Trophoblast cell (in vitro differentiated cells and primary cell): ENCODE results near the gene SLC5A9. TPM values are rescaled to one million over a fixed set of nuclear protein-coding genes. Genes with fewer than 3 reads are reported as not detected.

Experiments
- DNase-seq, 2 donors: peaks; one replicate each; pipeline ENCODE4 v3.0.0-alpha.2; 2016
- H2AFZ ChIP-seq: 2 replicates; pipeline ENCODE4 v1.6.1; 2013; ENCODE audit warnings: low read length, moderate library complexity, mild to moderate bottlenecking; ENCODE audit not compliant: insufficient read depth, poor library complexity
- H2AK5ac ChIP-seq: 2 replicates; pipeline ENCODE4 v1.6.1; 2013; ENCODE audit warnings: mild to moderate bottlenecking, low read length
- H2BK120ac ChIP-seq: 2 replicates; pipeline ENCODE4 v1.6.1; 2013; ENCODE audit warnings: low read length, mild to moderate bottlenecking, moderate library complexity; ENCODE audit not compliant: insufficient read depth, poor library complexity
- H2BK12ac ChIP-seq: 2 replicates; pipeline ENCODE4 v1.6.1; 2013; ENCODE audit warnings: mild to moderate bottlenecking, low read length, moderate library complexity
- H2BK5ac ChIP-seq: 2 replicates; pipeline ENCODE4 v1.6.1; 2013; ENCODE audit warnings: low read length, low read depth, moderate library complexity, mild to moderate bottlenecking; ENCODE audit not compliant: poor library complexity
- H3K14ac ChIP-seq: 2 replicates; pipeline ENCODE4 v1.6.1; 2013; ENCODE audit warnings: mild to moderate bottlenecking, low read length
- H3K18ac ChIP-seq: 2 replicates; pipeline ENCODE4 v1.6.1; 2013; ENCODE audit warnings: mild to moderate bottlenecking, low read length
- H3K23ac ChIP-seq: 2 replicates; pipeline ENCODE4 v1.6.1; 2013; ENCODE audit warnings: low read length
- H3K27ac ChIP-seq: 2 replicates; pipeline ENCODE4 v1.5.1; 2013; ENCODE audit warnings: low read depth, mild to moderate bottlenecking, inconsistent platforms, low read length, moderate library complexity
- H3K27me3 ChIP-seq: 2 replicates; pipeline ENCODE4 v1.6.1; 2013; ENCODE audit warnings: inconsistent platforms, mild to moderate bottlenecking, low read length, moderate library complexity; ENCODE audit not compliant: insufficient read depth
- H3K36me3 ChIP-seq, 2 experiments: 1 replicate in 1 of 2; 2 replicates in 1 of 2; pipeline ENCODE4 v1.6.1; 2013; ENCODE audit warnings: low read length in 2 of 2, mild to moderate bottlenecking in 2 of 2, moderate library complexity in 1 of 2; ENCODE audit not compliant: insufficient read depth in 2 of 2, control insufficient read depth in 1 of 2
- H3K4ac ChIP-seq: 2 replicates; pipeline ENCODE4 v1.6.1; 2013; ENCODE audit warnings: low read depth, mild to moderate bottlenecking, low read length, moderate library complexity
- H3K4me1 ChIP-seq, 2 experiments: 1 replicate in 1 of 2; 2 replicates in 1 of 2; pipeline ENCODE4 v1.6.1; 2013; ENCODE audit warnings: low read length in 2 of 2, mild to moderate bottlenecking in 2 of 2, moderate library complexity in 1 of 2; ENCODE audit not compliant: insufficient read depth in 2 of 2, control insufficient read depth in 1 of 2
- H3K4me2 ChIP-seq: 2 replicates; pipeline ENCODE4 v1.6.1; 2013; ENCODE audit warnings: inconsistent platforms, mild to moderate bottlenecking, low read length, moderate library complexity
- H3K4me3 ChIP-seq: 2 replicates; pipeline ENCODE4 v1.5.1; 2013; ENCODE audit warnings: mild to moderate bottlenecking, low read depth, low read length, inconsistent platforms
- H3K79me1 ChIP-seq: one replicate; pipeline ENCODE4 v1.6.1; 2013; ENCODE audit warnings: low read length
- H3K79me2 ChIP-seq: 2 replicates; pipeline ENCODE4 v1.6.1; 2013; ENCODE audit warnings: low read length, mild to moderate bottlenecking; ENCODE audit not compliant: control insufficient read depth, insufficient read depth, poor library complexity
- H3K9ac ChIP-seq: 2 replicates; pipeline ENCODE4 v1.6.1; 2013; ENCODE audit warnings: mild to moderate bottlenecking, low read length
- H3K9me3 ChIP-seq: 2 replicates; pipeline ENCODE4 v1.6.1; 2013; ENCODE audit warnings: low read depth, mild to moderate bottlenecking, control low read depth, inconsistent platforms, low read length; ENCODE audit not compliant: insufficient read depth
- H4K12ac ChIP-seq: 2 replicates; pipeline ENCODE4 v1.6.1; 2013; ENCODE audit warnings: low read depth, mild to moderate bottlenecking, low read length, moderate library complexity
- H4K8ac ChIP-seq: 2 replicates; pipeline ENCODE4 v1.6.1; 2013; ENCODE audit warnings: low read depth, mild to moderate bottlenecking, low read length, moderate library complexity
- H4K91ac ChIP-seq: one replicate; pipeline ENCODE4 v1.6.1; 2013; ENCODE audit warnings: low read depth, mild to moderate bottlenecking, low read length, moderate library complexity
- WGBS: extraction: QIAGEN DNeasy Blood & Tissue Kit; methylation state at CpG from one replicate; pipeline ENCODE4 v1.1.7; 2013; ENCODE audit warnings: missing lambda C conversion rate; ENCODE audit not compliant: insufficient read length, insufficient coverage; ENCODE audit errors: extremely low coverage; 5-methylcytosine and 5-hydroxymethylcytosine counted together
- polyA plus RNA-seq: library from polyadenylated mRNA; stranded (reverse); fragments of 200-250 nt; gene quantifications from 2 replicates; pipeline ENCODE4 v1.2.3, GENCODE V29; 2013

SLC5A9 gene
- polyA plus RNA-seq: 0.07 TPM in 2 replicates

- WGBS: no CpG with 5 or more reads among the region's 8 CpGs
- Histone ChIP-seq H4K12ac (no peak within 1 kb of the TSS), H3K23ac (no peak within 1 kb of the TSS), H3K79me2 (no peaks in the 10 kb centered on the region), H3K79me1 (no peaks in the 10 kb centered on the region), H2BK120ac (no peak within 1 kb of the TSS), H3K14ac (no peak within 1 kb of the TSS), H2AK5ac (no peak within 1 kb of the TSS), H3K4me1 (no peaks in the 10 kb centered on the region), H3K9ac (no peak within 1 kb of the TSS), H2BK5ac (no peak within 1 kb of the TSS), H3K36me3 (no peaks in the 10 kb centered on the region), H4K8ac (no peak within 1 kb of the TSS), H2BK12ac (no peak within 1 kb of the TSS), H3K9me3 (peaks cover 5% of the 10 kb centered on the region), H3K27ac (no peak within 1 kb of the TSS), H3K4me3 (no peak within 1 kb of the TSS), H2AFZ (no peak within 1 kb of the TSS), H3K4ac (no peak within 1 kb of the TSS), H3K18ac (no peak within 1 kb of the TSS), H3K27me3 (no peaks in the 10 kb centered on the region), H4K91ac (no peak within 1 kb of the TSS), H3K4me2 (no peak within 1 kb of the TSS)
- no peak for DNase-seq
Measured at GRCh38 chr1:48222501-48223242, at the start of gene SLC5A9. TSS of gene SLC5A9 (plus strand) at chr1:48222716. CDS start at chr1:48222737, 21 bp downstream.

- Histone ChIP-seq H3K79me2 (no peaks in the 10 kb centered on the region), H3K4me1 (no peaks in the 10 kb centered on the region), H3K27ac (no peak overlapping the region), H3K23ac (no peak overlapping the region), H2BK12ac (no peak overlapping the region), H3K27me3 (no peaks in the 10 kb centered on the region), H2BK120ac (no peak overlapping the region), H2BK5ac (no peak overlapping the region), H2AFZ (no peak overlapping the region), H3K36me3 (no peaks in the 10 kb centered on the region), H3K4ac (no peak overlapping the region), H4K8ac (no peak overlapping the region), H3K9me3 (peaks cover 3% of the 10 kb centered on the region), H3K4me2 (no peak overlapping the region), H4K12ac (no peak overlapping the region), H3K18ac (no peak overlapping the region), H2AK5ac (no peak overlapping the region), H3K4me3 (no peak overlapping the region), H4K91ac (no peak overlapping the region), H3K14ac (no peak overlapping the region), H3K79me1 (no peaks in the 10 kb centered on the region), H3K9ac (no peak overlapping the region)
- no peak for DNase-seq
Measured at GRCh38 chr1:48175116-48175515, 47.4 kb upstream of the SLC5A9 start.

- Histone ChIP-seq H3K23ac (no peak overlapping the region), H3K79me2 (no peaks in the 10 kb centered on the region), H3K79me1 (no peaks in the 10 kb centered on the region), H3K9me3 (peaks cover 3% of the 10 kb centered on the region), H4K8ac (no peak overlapping the region), H3K4me3 (no peak overlapping the region), H2AK5ac (no peak overlapping the region), H3K27ac (no peak overlapping the region), H3K14ac (no peak overlapping the region), H2BK5ac (no peak overlapping the region), H4K91ac (no peak overlapping the region), H3K4ac (no peak overlapping the region), H3K27me3 (no peaks in the 10 kb centered on the region), H3K9ac (no peak overlapping the region), H3K4me1 (no peaks in the 10 kb centered on the region), H2BK12ac (no peak overlapping the region), H2BK120ac (no peak overlapping the region), H3K4me2 (no peak overlapping the region), H4K12ac (no peak overlapping the region), H2AFZ (no peak overlapping the region), H3K36me3 (no peaks in the 10 kb centered on the region), H3K18ac (no peak overlapping the region)
- WGBS: no CpG with 5 or more reads among the region's 4 CpGs
- no peak for DNase-seq
Measured at GRCh38 chr1:48177257-48177656, 45.3 kb upstream of the SLC5A9 start.

- no peak overlapping the region for H4K91ac ChIP-seq
- H3K18ac ChIP-seq: no peak overlapping the region
- H2BK5ac ChIP-seq: no peak overlapping the region
- DNase-seq: no peak
- no peaks in the 10 kb centered on the region for H3K79me1 ChIP-seq
- no peak overlapping the region for H3K23ac ChIP-seq
- no CpG with 5 or more reads among the region's 5 CpGs for WGBS
- no peak overlapping the region for H2AFZ ChIP-seq
- H3K4me1 ChIP-seq: no peaks in the 10 kb centered on the region
- H3K4ac ChIP-seq: no peak overlapping the region
- no peak overlapping the region for H3K4me3 ChIP-seq
- H3K4me2 ChIP-seq: no peak overlapping the region
- no peak overlapping the region for H3K27ac ChIP-seq
- H4K8ac ChIP-seq: no peak overlapping the region
- no peak overlapping the region for H3K14ac ChIP-seq
- H3K27me3 ChIP-seq: no peaks in the 10 kb centered on the region
- no peaks in the 10 kb centered on the region for H3K79me2 ChIP-seq
- H3K9ac ChIP-seq: no peak overlapping the region
- H2BK12ac ChIP-seq: no peak overlapping the region
- no peak overlapping the region for H4K12ac ChIP-seq
- H2AK5ac ChIP-seq: no peak overlapping the region
- H2BK120ac ChIP-seq: no peak overlapping the region
- peaks cover 2% of the 10 kb centered on the region for H3K9me3 ChIP-seq
- no peaks in the 10 kb centered on the region for H3K36me3 ChIP-seq
Measured at GRCh38 chr1:48181669-48182367, 40.7 kb upstream of the SLC5A9 start.
